HG02623 (cell line): ENCODE results near the gene CXCL17.
"Not testable (repeated sequence)": the region's sequence is repeated elsewhere in the genome, so short reads cannot be mapped to it uniquely, and the experiment has no call there.

Experiments used
- ATAC-seq: cut with Tn5 transposase; IDR thresholded peaks from one replicate; pipeline ENCODE4 v1.9.1; 2021; ENCODE audit warnings: moderate library complexity; ENCODE audit not compliant: unreplicated experiment

Gene CXCL17

GRCh38 chr19:42442833-42443232, at the start of gene CXCL17:
Gene CXCL17, minus strand, starts transcription at chr19:42442946. Its CDS starts 114 bp downstream, at chr19:42442832.
- ATAC-seq, result no peak

GRCh38 chr19:42488783-42489521, 46.2 kb upstream of the CXCL17 start:
- no peak for ATAC-seq

- no peak for ATAC-seq
Measured at GRCh38 chr19:42487798-42488178, 45.0 kb upstream of the CXCL17 start.

GRCh38 chr19:42487032-42487797, 44.5 kb upstream of the CXCL17 start:
- no peak for ATAC-seq

GRCh38 chr19:42485036-42485435, 42.3 kb upstream of the CXCL17 start:
- not testable (repeated sequence) for ATAC-seq

GRCh38 chr19:42480335-42481095, 37.8 kb upstream of the CXCL17 start:
- no peak for ATAC-seq

- ATAC-seq, result no peak
Measured at GRCh38 chr19:42479736-42480135, 37.0 kb upstream of the CXCL17 start.

- no peak for ATAC-seq
Measured at GRCh38 chr19:42478765-42479311, 36.1 kb upstream of the CXCL17 start.

GRCh38 chr19:42477933-42478332, 35.2 kb upstream of the CXCL17 start:
- no peak for ATAC-seq

GRCh38 chr19:42477117-42477516, 34.4 kb upstream of the CXCL17 start:
- ATAC-seq, result no peak

GRCh38 chr19:42475366-42475765, 32.6 kb upstream of the CXCL17 start:
- ATAC-seq, result no peak

- ATAC-seq, result no peak
Measured at GRCh38 chr19:42474743-42475142, 32.0 kb upstream of the CXCL17 start.

- ATAC-seq, result no peak
Measured at GRCh38 chr19:42473686-42474085, 30.9 kb upstream of the CXCL17 start.

- ATAC-seq, result no peak
Measured at GRCh38 chr19:42472402-42473147, 29.8 kb upstream of the CXCL17 start.

- ATAC-seq, result no peak
Measured at GRCh38 chr19:42471554-42472249, 29.0 kb upstream of the CXCL17 start.

GRCh38 chr19:42469311-42470235, 26.8 kb upstream of the CXCL17 start:
- ATAC-seq, result no peak

GRCh38 chr19:42468273-42468796, 25.6 kb upstream of the CXCL17 start:
- no peak for ATAC-seq

- no peak for ATAC-seq
Measured at GRCh38 chr19:42467183-42467760, 24.5 kb upstream of the CXCL17 start.
